Stomach (tissue), 4 donors: ENCODE data around the gene RAB1A.

ENCODE experiments used
- CTCF ChIP-seq, 7 experiments: fragments of 450-650 bp in 4 of 7; fragments of 200-600 bp in 3 of 7; sonication (generic) in 3 of 7; IDR thresholded peaks; one replicate each; pipeline ENCODE4 v1.5.1; 2016 to 2019; ENCODE audit warnings: antibody characterized with exemption in 7 of 7, control low read depth in 2 of 7, mild to moderate bottlenecking in 1 of 7
- EP300 ChIP-seq: sonication (generic); formaldehyde crosslinking; IDR thresholded peaks from one replicate; pipeline ENCODE4 v1.6.1; 2017; ENCODE audit warnings: antibody characterized with exemption
- POLR2A ChIP-seq, 4 donors: fragments of 450-650 bp; IDR thresholded peaks; one replicate each; pipeline ENCODE4 v1.6.1; 2016; ENCODE audit warnings: antibody characterized with exemption in 4 of 4, control low read depth in 2 of 4, mild to moderate bottlenecking in 1 of 4, moderate library complexity in 1 of 4
- POLR2AphosphoS5 ChIP-seq, 3 donors: sonication (generic); formaldehyde crosslinking; IDR thresholded peaks; one replicate each; pipeline ENCODE4 v1.6.1; 2016; ENCODE audit warnings: antibody characterized with exemption in 3 of 3

GRCh38 chr2:65116645-65117044 is 13.3 kb downstream of the RAB1A start:
- TF ChIP-seq CTCF (IDR thresholded peaks at IDR 0.05) (no peak), POLR2A (IDR thresholded peaks at IDR 0.05) (no peak), POLR2AphosphoS5 (IDR thresholded peaks at IDR 0.05) (no peak), EP300 (no peak)
